Globus pallidus (tissue), 1 donor: ENCODE results near the gene DPH6.

Experiments used
- DNase-seq: peaks from one replicate; pipeline ENCODE4 v3.0.0-alpha.2; 2015; ENCODE audit warnings: low spot score

Gene DPH6

GRCh38 chr15:35540885-35541284 is 5.1 kb downstream of the DPH6 start:
- no peak for DNase-seq

DNA sequence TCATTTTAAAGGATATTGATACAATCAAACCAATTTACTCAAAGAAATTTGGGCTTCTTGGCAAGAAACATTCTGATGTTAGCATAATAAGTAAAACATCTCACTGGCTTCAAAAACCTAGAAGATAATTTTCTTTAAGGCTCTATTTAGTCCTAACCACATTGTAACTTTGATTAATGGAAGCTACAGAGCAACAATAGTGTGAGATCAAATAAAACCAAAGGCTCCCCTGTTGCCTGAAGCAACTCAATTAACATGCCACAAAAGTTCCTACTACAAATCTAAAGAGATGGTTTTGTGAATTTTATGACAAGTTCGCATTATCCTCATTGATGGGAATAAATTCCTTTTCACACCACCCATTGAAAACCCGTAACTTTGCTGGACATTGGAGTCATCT is 5.9 kb downstream of the DPH6 start:
- DNase-seq: no peak

GRCh38 chr15:35535365-35535916 is 10.5 kb downstream of the DPH6 start:
- DNase-seq: no peak

DNA sequence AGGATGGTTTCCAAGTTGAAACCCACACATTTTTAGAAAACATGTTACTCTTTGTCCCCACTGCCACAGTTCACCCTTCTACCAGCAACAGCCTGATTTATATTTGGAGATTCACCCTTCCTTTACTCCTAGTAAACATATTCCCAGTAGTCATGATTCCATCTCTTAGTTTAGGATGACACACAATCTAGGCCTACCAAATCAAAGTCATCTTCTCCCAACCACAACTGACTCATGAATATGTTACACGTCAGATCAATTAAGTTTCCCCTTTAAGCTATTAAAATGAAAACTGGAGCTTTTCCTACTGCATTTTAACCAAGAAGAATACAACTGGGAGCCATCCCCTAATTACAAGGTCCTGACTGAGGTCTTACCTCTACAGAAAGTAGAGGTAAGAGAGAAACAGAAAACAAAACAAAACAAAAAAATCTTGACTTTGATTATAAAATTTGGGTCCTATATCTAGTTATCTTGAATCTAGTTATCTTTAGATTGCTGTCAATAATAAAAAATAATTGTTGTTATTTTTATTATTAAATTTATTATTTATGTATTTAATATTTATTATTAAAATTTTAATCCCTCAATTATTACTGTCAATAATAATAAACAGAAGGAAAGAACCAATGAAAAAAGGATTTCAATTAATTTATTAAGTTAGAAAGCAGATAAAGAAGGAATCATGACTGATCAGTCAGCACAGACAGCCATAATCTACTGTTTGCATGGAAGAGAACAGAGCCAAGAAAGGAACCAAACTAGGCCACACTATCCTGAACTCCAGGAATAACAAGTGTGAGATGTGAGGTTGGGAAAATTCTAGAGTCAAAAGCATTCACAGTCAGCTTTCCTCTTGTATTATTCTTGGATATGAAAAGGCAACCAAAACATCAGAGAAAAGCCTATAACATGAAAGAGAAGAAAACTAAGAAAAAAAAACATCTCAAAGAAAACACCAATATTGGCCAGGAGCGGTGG is 12.5 kb downstream of the DPH6 start:
- no peak for DNase-seq

DNA sequence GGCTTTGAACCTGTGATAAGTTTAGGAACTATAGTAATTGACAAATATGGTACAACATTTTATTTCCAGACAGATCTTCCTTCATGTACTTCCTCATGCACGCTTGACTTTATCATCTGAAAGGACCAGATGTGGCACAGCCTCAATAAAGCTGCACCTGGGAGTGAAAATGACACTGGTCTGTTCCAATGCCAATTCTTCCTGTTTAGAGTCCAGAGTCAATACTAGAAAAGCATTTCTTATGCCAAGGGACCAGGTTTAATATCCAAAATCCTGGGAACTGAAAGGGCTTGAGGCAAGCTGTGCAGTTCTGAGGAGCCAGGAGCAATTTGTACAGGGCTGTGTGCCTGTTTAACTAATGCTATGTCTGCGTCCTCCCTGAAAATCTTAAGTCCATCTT is 15.3 kb downstream of the DPH6 start:
- DNase-seq: no peak

- DNase-seq: no peak
These were observed 16.2 kb downstream of the DPH6 start for GRCh38 chr15:35529784-35530183.

- no peak for DNase-seq
These were observed 23.9 kb downstream of the DPH6 start for GRCh38 chr15:35522061-35522460.

GRCh38 chr15:35519541-35520149 is 26.3 kb downstream of the DPH6 start:
- DNase-seq: peak; percentile 60

- DNase-seq: no peak
These were observed 26.9 kb downstream of the DPH6 start for GRCh38 chr15:35519052-35519451.

DNA sequence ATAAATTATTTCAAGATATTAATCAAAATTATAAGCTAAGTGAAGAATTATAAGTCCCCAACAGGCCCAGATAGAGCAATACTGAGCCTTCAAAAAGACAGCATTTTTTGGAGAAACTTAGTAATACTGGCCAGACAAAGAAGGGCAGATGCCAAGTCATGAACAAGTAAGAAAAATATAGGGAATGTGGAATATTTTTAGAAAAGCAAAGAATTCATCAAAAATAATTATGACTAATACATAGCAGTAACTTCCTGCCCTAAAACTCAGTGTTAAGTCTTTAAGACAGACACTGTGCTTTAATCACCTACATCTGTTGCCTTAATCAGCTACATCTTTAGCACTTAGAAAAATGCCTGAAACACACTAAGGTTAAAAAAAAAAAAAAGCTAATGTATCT is 31.2 kb downstream of the DPH6 start:
- no peak for DNase-seq

DNA sequence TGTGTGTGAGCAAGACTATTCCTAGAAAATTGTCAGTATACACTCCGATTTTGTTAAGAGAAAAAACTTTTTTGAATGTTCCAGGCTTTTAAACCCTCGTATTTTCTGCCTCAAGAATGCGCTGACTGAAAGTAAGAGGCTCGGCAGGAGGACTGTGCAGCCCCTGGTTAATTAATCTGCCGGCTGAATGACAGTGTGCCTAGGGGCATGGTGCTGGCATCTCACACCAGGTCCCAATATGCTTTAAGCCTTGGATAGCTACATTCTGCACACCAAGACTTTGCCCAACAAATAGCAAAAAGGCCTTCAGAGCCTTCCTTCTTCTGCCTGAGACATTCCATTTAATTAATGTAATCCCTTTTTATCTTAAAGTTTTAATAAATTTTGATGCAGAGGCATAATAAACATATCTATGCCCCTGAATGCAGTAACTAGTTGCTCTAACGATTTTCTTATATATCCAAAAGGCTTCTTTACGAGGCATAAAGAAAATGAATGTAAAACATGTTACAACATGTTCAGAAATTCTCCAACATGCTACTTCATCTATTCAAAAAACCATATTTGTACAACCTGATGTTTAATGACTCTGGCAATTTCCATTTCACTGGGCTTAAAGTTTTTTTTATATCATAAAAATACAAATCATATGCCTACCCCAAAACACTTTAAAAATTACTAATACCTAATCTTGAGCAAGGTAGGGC is 37.9 kb downstream of the DPH6 start:
- DNase-seq: no peak

GRCh38 chr15:35506272-35506870 is 39.6 kb downstream of the DPH6 start:
- DNase-seq: no peak

DNA sequence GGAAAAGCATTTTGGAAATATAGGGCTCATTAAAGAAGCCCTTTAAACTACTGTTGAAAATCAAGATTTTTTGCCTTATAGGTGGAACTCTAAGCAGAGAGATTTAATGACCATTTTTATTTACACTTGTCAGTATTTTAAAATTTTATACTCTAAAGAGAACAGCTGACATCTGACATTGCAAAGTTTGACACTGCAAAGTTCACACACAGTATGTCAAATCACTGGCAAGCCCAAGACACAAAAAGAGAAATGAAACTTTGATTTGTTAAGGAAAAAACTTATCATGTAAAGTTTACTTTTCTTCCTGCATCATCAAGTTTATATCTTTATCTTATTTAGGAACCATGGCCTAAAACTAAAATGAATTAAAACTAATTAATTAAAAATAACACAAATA is 40.2 kb downstream of the DPH6 start:
- no peak for DNase-seq

GRCh38 chr15:35505141-35505540 is 40.8 kb downstream of the DPH6 start:
- no peak for DNase-seq

DNA sequence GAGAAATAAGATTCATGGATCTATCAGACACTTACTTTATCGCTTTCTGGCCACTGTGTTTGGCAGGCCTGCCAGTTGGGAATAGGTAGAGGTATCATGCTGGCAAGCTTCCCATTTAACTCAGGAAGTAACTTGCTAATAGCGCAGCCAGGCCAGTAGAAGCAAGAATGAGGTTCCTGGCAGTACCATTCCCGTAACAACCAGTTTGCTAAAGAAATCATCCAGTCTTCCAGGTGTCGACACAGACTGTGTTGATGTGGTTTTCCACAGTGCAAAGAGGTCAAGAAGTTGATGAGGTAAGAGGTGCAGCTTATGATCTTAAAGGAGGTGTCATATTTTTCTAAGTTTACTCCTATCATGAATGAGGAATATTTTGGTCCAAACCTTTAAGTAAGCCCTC is 46.2 kb downstream of the DPH6 start:
- no peak for DNase-seq

DNA sequence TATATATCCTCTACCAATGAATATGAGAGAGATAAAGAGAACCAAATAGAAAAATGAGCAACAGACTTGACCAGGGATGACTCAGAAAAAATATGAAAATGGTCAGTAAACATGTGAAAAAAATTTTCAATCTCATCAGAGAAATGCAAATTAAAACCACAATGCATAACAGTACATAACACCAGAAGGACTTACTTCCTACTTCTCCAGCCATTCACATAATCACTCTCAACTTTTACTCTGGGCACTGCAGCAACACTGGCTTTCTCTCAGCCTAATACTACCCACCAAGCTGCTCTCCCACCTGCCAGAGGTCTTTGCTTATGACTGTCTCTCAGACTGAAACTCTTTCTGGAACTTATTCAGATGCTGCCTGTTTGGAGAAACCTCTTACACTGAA is 49.4 kb downstream of the DPH6 start:
- DNase-seq: no peak

DNA sequence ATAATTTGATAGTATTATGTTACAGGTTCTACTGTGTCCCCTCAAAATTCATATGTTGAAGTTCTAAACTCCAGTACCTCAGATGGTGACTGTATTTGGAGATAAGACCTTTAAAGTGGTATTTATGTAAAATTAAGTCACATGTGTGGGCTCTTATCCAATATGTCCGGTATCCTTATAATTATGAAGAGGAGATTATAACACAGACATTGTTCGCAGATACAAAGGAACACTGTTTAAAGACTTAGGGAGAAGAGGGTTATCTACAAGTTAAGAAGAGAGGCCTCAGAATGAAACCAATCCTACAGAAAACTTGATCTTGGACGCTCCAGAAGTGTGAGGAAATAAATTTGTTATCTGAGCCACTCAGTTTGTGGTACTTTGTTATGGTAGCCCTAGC is 50.9 kb downstream of the DPH6 start:
- no peak for DNase-seq

DNA sequence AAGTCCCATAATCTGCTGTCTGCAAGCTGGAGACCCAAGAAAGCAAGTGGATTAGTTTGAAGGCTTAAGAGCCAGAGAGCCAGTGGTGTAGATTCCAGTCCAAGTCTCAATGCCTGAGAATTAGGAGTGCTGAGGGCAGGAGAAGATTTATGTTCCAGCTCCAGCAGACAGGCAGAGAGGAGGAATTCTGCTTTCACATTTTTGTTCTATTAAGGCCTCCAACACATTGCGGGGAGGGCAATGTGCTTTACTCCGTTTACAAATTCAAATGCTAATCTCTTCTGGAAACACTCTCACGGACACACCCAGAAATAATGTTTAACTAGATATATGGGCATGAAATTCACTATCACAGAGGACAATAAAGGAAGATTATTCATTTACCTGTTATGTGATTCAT is 54.0 kb downstream of the DPH6 start:
- DNase-seq: no peak

DNA sequence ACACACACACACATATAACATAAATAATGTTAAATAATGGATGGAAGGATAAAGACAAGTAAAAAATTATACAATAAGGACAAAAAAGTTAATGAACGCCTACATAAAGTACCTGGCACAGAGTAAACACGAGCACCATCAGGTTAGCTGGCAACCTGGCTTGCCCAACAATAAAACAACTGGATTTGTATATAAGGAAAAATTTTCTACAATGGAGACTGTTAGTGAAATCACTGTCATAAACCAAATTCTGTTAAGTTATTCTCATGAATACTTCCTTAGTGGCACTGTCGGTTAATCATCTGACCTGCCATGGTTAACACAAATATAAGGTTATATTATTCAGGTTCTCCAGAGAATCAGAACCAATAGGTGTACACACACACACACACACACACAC is 54.8 kb downstream of the DPH6 start:
- DNase-seq: no peak

- no peak for DNase-seq
These were observed 55.5 kb downstream of the DPH6 start for GRCh38 chr15:35490511-35490910.

DNA sequence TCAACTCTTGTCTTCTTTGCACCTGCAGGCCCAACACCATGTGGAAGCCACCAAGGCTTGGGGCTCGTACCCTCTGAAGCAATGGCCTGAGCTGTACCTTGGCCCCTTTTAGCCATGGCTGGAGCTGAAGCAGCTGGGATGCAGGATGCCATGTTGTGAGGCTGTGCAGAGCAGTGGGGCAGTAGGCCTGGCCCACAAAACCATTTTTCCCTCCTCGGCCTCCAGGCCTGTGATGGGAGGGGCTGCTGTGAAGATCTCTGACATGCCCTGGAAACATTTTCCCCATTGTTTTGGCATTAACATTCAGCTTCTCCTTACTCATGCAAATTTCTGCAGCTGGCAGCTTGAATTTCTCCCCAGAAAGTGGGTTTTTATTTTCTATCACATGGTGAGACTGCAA is 58.5 kb downstream of the DPH6 start:
- DNase-seq: no peak

DNA sequence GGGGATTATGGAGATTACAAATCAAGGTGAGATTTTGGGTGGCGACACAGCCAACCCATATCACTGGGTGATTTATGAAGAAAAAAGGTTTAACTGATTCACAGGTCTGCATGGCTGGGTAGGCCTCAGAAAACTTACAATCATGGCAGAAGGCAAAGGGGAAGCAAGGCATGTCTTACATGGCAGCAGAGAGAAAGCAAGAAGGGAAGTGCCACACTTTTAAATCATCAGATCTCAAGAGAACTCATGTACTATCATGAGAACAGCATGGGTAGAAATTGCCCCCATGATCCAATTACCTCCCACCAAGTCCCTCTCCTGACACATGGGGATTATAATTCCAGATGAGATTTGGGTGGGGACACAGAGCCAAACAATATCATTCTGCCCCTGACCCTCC is 59.7 kb downstream of the DPH6 start:
- no peak for DNase-seq
